ENCODE results near the gene RGS9. TPM values are rescaled to one million over a fixed set of nuclear protein-coding genes. Genes with fewer than 3 reads are reported as not detected.
"Not testable (repeated sequence)": the region's sequence is repeated elsewhere in the genome, so short reads cannot be mapped to it uniquely, and the experiment has no call there.

Gene RGS9
- total RNA-seq, 1 donor, result 0.27 TPM

DNA sequence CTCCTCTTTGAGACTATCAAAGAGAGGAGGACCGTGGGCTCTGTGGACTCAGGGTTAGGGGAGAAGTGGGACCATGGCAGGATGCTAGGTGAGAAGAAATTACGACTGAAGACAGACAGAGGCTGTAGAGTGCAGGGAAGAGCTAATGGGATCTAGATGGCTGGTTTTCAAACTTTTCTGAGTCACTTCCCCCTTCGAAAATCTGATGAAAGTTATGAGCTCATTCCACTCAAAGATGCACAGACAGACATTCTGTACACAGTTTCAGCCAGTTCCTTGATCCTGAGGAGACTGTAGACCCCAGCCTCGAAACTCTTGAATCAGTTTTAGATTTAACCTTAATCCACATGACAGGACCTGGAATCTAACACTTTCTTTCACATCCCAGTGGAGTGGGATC, 40.7 kb downstream of the RGS9 start:
- no peak for DNase-seq (ENCODE audit: low read depth in 2 of 3, low spot score in 2 of 3)

GRCh38 chr17:65180276-65180675, 43.1 kb downstream of the RGS9 start:
- DNase-seq (ENCODE audit: low read depth in 2 of 3, low spot score in 2 of 3), result not testable (repeated sequence)

GRCh38 chr17:65180752-65181236, 43.6 kb downstream of the RGS9 start:
- not testable (repeated sequence) for DNase-seq (ENCODE audit: low read depth in 2 of 3, low spot score in 2 of 3)

DNA sequence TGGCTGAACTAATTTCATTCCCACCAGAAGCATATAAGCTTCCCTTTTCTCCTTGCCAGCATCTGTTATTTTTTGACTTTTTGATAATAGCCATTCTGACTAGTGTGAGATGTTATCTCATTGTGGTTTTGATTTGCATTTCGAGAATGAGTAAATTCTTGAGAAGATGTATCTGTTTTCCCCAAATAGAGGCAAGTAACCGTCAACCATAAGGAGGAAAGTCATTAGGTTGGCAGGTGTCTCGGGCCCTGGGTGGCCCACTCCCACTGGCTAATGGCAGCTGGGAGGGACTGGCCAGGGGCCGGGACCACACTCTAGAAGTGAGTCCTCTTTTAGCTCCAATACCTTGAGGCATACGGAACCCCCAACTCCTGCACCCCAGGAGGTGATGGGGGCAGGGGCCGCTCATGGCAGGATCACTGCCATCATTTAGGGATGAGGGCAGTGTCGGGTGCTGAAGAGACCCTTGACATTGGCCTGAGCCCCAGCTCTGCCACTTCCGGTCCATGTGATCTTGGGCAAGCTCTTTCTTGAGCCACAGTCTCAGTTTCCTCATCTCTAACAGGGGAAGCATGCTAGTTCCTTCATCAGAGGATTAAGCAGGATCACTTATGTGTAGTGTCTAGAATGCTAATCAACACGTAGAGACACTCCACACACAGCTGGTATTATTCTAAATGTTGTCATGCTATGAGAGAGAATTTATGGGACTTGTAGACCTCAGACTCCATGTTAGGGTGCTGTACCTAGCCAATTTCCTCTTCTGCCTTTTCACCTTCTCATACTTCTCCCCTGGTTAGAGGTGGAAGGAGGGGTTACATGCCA, 44.3 kb downstream of the RGS9 start:
- DNase-seq (ENCODE audit: low read depth in 2 of 3, low spot score in 2 of 3), result peak in 1 of 3 donors; percentile 56

DNA sequence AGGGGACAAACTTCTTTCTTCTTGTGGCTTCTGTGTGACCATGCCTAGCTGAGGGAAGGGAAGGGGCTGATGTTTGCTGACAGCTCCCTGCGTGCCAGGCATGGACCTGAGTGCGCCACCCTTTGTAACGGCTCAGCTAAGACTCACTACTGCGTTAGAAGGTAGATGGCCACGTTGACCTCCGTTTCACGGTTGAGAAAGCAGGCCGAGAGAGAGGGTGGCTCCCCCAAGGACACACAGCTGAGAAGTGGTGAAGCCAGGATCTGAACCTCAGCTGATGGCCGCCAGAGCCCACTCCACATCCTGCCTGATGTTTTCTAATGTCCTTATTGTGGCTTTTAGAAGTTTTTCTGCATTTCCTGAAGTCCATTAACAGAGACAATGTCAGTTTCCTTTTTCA, 45.1 kb downstream of the RGS9 start:
- DNase-seq (ENCODE audit: low read depth in 2 of 3, low spot score in 2 of 3), result no peak

- no peak for DNase-seq (ENCODE audit: low read depth in 2 of 3, low spot score in 2 of 3)
Observed at GRCh38 chr17:65183736-65184135, 46.6 kb downstream of the RGS9 start.

DNA sequence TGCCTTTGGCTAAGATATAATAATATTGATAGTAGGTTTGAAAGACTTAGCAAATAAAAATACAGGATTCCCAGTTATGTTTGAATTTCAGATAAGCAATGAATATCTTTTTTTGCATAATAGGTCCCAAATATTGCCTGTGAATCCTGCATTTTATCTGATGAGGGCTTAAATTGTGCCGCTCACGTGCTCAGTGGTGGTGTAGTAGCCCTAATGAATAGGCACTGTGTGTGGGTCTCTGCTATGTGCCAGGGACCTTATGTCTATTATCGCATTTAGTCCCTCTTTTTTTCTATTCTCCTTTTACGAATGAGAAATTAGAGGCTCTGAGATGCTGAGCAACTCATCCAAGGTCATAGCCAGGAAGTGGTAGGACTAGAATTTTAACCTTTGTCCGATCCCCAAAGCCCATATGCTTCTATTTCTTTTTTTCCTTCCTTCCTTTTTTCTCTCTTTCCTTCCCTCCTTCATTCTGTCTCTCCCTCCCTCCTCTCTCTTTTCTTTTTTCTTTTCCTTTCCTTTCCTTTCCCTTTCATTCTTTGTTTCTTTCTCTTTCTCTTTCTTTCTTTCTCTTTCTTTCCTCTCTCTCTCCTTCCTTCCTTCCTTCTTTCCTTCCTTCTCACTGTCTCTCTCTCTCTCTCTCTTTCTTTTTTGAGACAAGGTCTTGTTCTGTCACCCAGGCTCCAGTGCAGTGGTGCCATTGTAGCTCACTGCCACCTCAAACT, 47.2 kb downstream of the RGS9 start:
- no peak for DNase-seq (ENCODE audit: low read depth in 2 of 3, low spot score in 2 of 3)

GRCh38 chr17:65185062-65185461, 47.9 kb downstream of the RGS9 start:
- DNase-seq (ENCODE audit: low read depth in 2 of 3, low spot score in 2 of 3), result no peak

- no peak for DNase-seq (ENCODE audit: low read depth in 2 of 3, low spot score in 2 of 3)
Observed at GRCh38 chr17:65185668-65186382, 48.7 kb downstream of the RGS9 start.

- DNase-seq (ENCODE audit: low read depth in 2 of 3, low spot score in 2 of 3), result no peak
Observed at GRCh38 chr17:65190467-65191097, 53.4 kb downstream of the RGS9 start.

DNA sequence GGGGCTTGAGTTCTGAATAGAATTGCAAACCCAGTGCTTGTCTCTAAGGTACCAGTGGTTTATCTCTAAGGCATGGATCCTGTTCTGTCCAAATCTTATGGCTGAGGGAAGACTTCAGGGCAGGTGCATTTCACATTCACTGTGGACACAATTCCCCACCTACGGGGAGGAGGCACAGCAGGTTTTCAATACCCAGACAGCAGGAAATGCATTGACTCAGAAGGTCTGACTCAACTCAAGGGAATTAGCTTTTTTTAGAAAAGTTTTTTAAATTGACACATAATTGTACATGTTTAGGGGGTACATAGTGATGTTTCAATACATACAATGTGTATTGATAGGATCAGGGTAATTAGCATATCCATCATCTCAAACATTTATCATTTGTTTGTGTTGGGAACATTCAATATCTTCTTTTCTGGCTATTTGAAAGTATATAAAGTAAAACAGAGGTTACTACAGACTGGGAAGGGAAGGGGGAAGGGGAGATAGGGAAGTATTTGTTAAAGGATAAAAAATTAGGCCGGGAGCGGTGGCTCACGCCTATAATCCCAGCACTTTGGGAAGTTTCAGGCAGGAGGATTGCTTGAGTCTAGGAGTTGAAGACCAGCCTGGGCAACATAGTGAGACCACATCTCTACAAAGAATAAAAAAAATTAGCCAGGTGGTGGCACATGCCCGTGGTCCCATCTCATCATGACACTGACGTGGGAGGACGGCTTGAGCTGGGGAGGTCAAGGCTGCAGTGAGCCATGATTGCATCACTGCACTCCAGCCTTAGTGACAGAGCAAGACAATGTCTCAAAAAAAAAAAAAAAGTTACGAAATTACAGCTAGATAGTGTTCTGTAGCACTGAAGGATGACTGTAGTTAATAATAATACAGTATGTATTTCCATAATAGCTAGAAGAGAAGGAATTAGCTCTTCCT, 54.9 kb downstream of the RGS9 start:
- no peak for DNase-seq (ENCODE audit: low read depth in 2 of 3, low spot score in 2 of 3)

DNA sequence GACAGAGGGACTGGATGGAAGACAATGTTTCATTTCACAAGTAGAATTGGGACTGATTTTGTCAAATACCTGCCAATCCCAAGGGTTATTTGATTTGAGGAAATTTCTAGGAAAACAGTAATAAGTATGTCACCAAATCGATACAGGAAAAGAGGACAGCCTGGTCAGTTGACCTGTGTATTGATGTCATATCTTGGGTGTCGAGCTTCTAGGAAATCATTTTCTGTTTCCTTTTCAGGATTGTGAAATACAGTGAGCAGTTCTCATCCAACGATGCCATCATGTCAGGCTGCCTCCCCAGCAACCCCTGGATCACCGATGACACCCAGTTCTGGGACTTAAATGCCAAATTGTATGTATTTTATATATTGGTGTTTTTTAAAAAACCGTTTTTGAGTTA, 56.1 kb downstream of the RGS9 start:
- no peak for DNase-seq (ENCODE audit: low read depth in 2 of 3, low spot score in 2 of 3)

DNA sequence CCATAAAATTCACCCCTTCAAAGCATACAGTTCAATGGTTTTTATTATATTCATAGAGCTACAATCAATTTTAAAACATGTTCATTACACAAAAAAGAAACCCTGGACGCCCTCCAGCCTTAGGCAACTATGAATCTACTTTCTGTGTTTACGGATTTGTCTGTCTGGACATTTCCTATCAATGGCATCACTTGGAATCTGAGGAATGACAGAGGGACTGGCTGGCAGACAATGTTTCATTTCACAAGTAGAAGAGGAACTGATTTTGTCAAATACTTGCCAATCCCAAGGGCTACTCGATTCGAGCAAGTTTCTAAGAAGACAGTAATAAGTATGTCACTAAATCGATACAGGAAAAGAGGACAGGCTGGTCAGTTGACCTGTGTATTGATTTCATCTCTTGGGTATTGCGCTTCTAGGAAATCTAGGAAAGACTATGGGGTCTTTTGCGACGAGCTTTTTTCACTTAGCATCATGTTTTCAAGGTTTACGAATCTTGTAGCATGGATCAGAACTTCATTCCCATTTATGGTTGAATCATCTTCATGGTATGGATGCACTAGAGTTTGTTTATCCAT, 56.6 kb downstream of the RGS9 start:
- DNase-seq (ENCODE audit: low read depth in 2 of 3, low spot score in 2 of 3), result no peak

- no peak for DNase-seq (ENCODE audit: low read depth in 2 of 3, low spot score in 2 of 3)
Observed at GRCh38 chr17:65194670-65195334, 57.6 kb downstream of the RGS9 start.

- DNase-seq (ENCODE audit: low read depth in 2 of 3, low spot score in 2 of 3), result no peak
Observed at GRCh38 chr17:65195716-65196115, 58.5 kb downstream of the RGS9 start.

- DNase-seq (ENCODE audit: low read depth in 2 of 3, low spot score in 2 of 3), result no peak
Observed at GRCh38 chr17:65196617-65197016, 59.4 kb downstream of the RGS9 start.

GRCh38 chr17:65197201-65197600, 60.0 kb downstream of the RGS9 start:
- DNase-seq (ENCODE audit: low read depth in 2 of 3, low spot score in 2 of 3), result no peak

DNA sequence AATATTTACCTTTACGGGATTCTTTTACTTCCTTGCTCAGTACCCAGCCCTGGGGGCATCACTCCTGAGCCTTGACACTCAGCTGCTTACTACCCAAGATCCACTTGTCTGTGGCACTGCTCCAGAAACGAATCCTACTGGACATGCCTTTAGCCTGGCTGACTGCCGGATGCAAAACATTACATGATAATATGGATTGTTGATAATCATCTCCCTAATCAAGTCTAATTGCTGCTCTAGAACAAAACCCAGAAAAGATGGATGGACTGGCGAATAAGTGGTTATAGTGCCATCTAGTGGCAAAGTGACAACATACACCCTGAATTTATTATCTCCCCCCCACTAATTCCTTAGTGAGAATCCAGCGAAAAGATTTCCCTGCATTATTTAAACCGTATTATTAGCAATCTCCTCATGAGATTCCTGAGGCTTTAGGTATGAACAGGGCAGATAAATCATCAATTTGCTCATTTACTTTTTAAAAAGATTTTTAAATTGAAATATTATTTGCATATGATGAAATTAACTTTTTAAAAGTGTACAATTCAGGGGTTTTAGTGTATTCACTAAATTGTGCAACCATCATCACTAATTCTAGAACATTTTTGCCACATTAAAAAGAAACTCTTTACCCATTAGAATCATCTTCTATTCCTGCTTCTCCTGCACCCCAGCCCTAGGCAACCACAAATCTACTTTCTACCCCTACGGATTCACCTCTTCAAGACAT, 61.6 kb downstream of the RGS9 start:
- DNase-seq (ENCODE audit: low read depth in 2 of 3, low spot score in 2 of 3), result peak; percentile 34 to 65 (median 49)
